Stimulated activated naive CD8-positive, alpha-beta T cell treated with anti-CD3 and anti-CD28 coated beads, Interleukin-15, Interleukin-2, amounts not matched to agents 100 ng/mL and 50 ng/mL, for 24 hours (primary cell): ENCODE measurements around the gene RFTN1.
A peak's percentile ranks its signal among the peaks of the same experiment; 100 is the strongest.
"Not testable (repeated sequence)": the region's sequence is repeated elsewhere in the genome, so short reads cannot be mapped to it uniquely, and the experiment has no call there.

ENCODE experiments used
- H3K27ac Mint-ChIP-seq: one replicate; pipeline ENCODE4 v1.8.0; 2021; ENCODE audit warnings: mild to moderate bottlenecking, mixed read lengths
- H3K27me3 Mint-ChIP-seq: one replicate; pipeline ENCODE4 v1.8.0; 2021; ENCODE audit warnings: mixed read lengths
- H3K36me3 Mint-ChIP-seq: one replicate; pipeline ENCODE4 v1.8.0; 2021; ENCODE audit warnings: low read depth, mixed read lengths
- H3K4me1 Mint-ChIP-seq: one replicate; pipeline ENCODE4 v1.8.0; 2021; ENCODE audit warnings: low read depth, mixed read lengths
- H3K4me3 Mint-ChIP-seq: one replicate; pipeline ENCODE4 v1.8.0; 2021; ENCODE audit warnings: mild to moderate bottlenecking, mixed read lengths
- H3K9me3 Mint-ChIP-seq: one replicate; pipeline ENCODE4 v1.8.0; 2021; ENCODE audit warnings: mixed read lengths

Gene RFTN1

DNA sequence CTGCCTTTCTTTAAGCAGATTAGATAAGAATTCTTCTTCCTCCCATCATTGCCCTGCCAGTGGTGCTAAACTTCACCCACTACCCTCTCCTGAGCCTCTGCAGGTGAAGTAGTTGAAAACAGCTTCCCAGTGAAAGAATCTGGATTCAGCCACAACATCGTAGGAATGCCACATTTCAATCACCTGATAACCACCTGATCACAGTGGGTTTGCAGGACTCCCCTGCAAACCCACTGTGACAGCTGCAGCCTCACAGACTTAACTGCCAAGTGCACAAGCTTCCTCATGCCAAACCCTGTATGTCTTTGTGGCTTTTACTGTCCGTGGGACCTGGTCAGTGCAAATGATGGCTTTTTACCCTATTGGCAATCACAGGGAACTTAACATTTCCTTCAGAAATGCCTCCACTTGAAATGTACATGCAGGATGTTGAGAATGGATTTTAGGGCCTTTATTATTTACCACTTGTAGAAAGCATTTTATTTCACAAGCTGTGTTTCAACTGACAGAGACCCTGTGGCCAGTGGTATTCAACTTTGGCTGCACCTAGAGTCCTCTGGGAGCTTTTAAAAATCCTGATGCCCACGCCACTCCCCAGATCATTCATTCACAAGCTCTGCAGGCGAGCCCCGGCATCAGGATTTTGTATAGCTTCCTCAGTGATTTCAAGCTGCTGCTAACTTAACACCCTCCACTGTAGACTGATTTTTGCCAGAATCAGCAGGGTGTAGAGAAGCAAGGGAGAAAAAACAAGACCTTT lies 199.4 kb downstream of the RFTN1 start:
- peaks cover 67% of the 10 kb centered on the region for H3K36me3 Mint-ChIP-seq
- peak overlapping the region; percentile 77 for H3K27ac Mint-ChIP-seq
- no peaks in the 10 kb centered on the region for H3K27me3 Mint-ChIP-seq
- H3K4me1 Mint-ChIP-seq = peaks cover 95% of the 10 kb centered on the region
- no peak overlapping the region for H3K4me3 Mint-ChIP-seq
- no peaks in the 10 kb centered on the region for H3K9me3 Mint-ChIP-seq

DNA sequence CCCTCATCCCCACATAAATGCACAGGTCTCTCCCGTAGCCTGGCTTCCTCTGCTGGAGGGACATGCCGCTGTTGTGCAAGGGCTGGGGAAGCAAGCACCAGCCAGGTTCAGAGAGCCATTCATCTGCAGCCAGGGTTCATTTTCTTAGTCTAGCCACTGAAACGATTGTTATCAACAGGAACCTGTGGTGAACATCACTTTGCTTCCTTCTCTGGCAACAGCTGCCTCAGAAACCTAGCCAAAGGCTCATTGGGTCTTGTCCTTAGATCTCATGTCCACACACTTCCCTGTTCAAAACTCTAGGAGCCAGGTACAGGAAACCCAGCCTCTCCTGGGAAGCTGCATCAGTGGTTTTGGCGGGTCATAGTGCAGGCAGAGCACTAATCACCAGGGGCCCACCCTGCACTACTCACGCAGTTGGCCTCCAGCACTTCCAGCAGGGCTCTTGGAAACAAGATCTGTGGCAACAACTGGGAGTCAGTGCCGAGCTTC lies 201.5 kb downstream of the RFTN1 start:
- no peaks in the 10 kb centered on the region for H3K9me3 Mint-ChIP-seq
- H3K4me1 Mint-ChIP-seq = peaks cover 95% of the 10 kb centered on the region
- H3K36me3 Mint-ChIP-seq = peaks cover 67% of the 10 kb centered on the region
- no peaks in the 10 kb centered on the region for H3K27me3 Mint-ChIP-seq
- H3K27ac Mint-ChIP-seq = peak overlapping the region; percentile 93
- peak overlapping the region; percentile 31 for H3K4me3 Mint-ChIP-seq

DNA sequence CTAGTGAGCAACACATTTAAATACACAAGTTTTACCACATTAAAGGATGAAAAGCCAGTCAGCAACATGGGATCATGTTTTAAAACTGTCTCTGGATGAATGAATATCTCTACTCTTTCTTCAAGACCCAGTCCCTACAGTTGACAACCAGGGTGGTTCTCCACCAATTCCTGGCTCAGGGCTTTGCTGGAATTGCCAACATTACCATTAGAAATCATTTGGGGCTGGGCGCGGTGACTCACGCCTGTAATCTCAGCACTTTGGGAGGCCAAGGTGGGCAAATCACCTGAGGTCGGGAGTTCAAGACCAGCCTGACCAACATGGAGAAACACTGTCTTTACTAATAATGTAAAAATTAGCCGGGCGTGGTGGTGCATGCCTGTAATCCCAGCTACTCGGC lies 203.0 kb downstream of the RFTN1 start:
- not testable (repeated sequence) for H3K9me3 Mint-ChIP-seq, H3K27me3 Mint-ChIP-seq
- Mint-ChIP-seq H3K4me3 (peak overlapping the region; percentile 73), H3K4me1 (peaks cover 95% of the 10 kb centered on the region), H3K27ac (peak overlapping the region; percentile 91), H3K36me3 (peaks cover 65% of the 10 kb centered on the region)

DNA sequence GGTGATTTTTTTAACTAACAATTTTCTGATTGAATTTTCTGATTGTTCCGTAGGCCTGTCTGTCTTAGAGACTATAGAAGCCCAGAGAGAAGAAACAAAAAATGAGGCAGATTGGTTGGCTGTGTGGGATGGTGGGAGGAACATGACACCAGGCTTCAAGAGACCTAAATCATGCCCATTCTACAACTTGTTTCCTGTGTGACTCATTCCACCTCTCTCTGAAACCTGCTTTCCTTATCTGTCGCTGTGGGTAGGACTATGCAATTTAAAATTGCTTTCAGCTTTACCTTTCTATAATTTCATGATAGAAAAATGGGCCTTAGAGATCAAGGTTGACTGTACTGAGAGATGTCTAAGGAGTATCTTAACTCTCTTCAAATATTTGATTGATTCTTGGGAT lies 203.9 kb downstream of the RFTN1 start:
- H3K9me3 Mint-ChIP-seq = no peaks in the 10 kb centered on the region
- no peaks in the 10 kb centered on the region for H3K27me3 Mint-ChIP-seq
- H3K4me3 Mint-ChIP-seq = peak overlapping the region; percentile 73
- peaks cover 65% of the 10 kb centered on the region for H3K36me3 Mint-ChIP-seq
- H3K27ac Mint-ChIP-seq = peak overlapping the region; percentile 91
- peaks cover 95% of the 10 kb centered on the region for H3K4me1 Mint-ChIP-seq

DNA sequence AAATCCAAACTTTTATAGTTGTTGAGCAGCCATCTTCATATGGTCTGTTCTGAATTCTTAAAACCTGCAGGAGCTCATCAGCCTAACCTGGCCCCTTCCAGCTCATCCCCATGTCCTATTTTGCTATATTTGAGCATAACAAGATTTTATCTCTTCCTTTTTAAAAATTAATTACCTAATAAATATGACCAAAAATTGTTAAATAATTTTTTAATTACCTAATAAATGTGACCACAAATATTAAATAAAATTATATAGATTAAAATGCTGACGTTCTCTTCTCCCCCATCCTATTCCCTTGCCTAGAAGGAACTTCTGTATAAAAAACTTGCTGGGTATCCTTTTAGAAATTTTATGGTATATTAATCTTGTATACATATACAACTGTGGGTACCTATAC lies 204.8 kb downstream of the RFTN1 start:
- Mint-ChIP-seq H3K4me1 (peaks cover 95% of the 10 kb centered on the region), H3K27me3 (no peaks in the 10 kb centered on the region), H3K36me3 (peaks cover 62% of the 10 kb centered on the region), H3K4me3 (no peak overlapping the region), H3K27ac (peak overlapping the region; percentile 77), H3K9me3 (no peaks in the 10 kb centered on the region)

DNA sequence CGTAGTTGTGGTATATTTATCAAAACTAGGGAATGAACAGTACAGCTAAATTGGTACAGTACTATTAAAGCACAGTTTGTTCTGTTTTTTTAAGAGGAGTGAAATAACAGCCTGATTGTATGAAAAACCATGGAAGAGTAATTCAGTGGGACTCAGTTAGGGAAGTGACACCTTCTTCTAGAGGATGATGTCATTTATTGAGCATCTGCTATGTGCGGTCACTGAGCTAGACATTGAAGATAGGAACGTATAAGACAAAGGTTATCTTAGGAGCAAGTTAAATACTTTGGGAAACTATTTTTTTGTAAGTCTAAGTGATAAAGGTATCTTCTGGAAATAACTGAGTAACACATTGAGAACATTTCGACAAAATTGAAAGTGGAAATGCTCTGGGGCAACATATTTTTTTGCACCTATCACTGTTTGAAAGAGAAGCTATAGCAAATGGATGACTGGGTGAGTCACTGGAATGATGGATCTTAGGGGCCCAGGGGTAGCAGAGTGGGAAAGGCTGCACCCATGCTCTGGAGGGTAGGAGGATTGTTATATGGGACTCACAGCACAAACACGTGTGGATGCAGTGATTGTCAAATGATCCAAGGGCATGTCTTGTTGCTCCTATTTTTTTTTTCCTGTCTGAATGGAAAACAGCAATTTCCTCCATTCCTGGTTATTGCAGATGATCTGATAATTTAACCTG lies 205.5 kb downstream of the RFTN1 start:
- Mint-ChIP-seq H3K27ac (peak overlapping the region; percentile 77), H3K36me3 (peaks cover 63% of the 10 kb centered on the region), H3K9me3 (no peaks in the 10 kb centered on the region), H3K4me1 (peaks cover 95% of the 10 kb centered on the region), H3K27me3 (no peaks in the 10 kb centered on the region), H3K4me3 (peak overlapping the region; percentile 22)

DNA sequence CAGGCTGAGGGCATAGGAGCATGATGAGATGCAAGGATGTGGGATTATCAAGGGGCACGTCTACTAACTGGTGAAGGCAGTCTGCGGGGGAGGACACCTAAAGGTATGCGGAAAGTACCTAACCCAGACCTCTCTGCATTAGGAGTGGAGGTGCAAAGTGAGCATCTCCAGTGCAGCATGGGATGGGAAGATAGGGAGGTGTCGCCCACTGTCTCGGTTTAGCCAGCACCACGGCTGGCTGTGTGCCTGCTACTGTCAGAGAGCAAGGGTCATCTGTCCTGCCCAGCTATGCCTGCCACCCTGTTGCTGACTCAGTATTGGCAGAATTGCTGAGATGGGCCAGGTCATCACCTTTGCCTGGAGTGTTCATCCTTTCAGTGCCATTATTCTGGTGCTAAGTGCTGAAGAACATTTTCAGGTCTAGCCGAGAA lies 208.4 kb downstream of the RFTN1 start:
- Mint-ChIP-seq H3K4me1 (peaks cover 99% of the 10 kb centered on the region), H3K27ac (peak overlapping the region; percentile 83), H3K4me3 (peak overlapping the region; percentile 59), H3K27me3 (no peaks in the 10 kb centered on the region), H3K36me3 (peaks cover 69% of the 10 kb centered on the region), H3K9me3 (no peaks in the 10 kb centered on the region)

DNA sequence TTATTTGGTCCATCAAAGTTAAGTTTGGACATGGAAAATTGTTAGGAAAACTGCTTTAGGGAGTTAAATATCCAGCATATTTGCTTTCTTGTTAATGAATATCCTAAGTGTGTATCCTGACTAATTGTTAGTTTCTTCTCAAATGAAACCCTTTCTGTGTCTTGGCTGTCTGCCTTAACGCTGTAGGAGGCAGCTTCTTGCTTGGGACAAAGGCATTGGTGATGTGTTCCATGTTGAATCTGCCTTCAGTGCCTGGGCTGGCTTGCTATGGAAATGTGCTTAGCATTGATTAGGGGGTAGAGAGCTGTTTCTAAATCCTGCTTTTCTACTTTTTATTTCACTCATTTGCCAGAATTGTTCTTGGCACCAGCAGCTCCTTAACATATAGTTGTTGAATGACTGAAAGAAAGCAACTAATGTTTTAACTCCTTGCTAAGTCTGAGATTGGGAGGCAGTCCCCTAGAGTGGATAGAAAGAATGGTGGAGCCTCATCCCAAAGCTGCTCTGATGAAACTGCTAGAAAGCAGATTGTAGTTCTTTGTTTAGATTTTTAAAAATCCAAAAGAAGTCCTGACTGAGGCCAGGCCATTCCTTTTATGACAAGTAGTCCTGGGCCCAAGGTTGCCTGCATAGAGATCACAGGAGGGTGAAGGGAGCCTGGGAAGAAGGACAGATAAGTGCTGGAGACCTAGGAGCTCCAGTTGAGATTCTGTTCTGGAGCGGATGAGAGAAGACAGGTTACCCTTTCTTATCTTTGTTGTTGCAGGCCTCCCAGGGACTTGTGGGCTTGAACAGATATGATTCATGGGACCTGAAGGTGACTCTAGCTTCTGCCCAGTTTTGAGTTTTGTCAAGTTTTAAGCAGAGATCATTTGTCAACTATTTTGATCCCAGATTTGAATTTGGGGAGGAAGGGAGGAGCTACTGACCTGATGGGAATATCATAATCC lies 209.2 kb downstream of the RFTN1 start:
- H3K4me3 Mint-ChIP-seq = peak overlapping the region; percentile 59
- no peaks in the 10 kb centered on the region for H3K9me3 Mint-ChIP-seq
- peak overlapping the region; percentile 83 for H3K27ac Mint-ChIP-seq
- peaks cover 66% of the 10 kb centered on the region for H3K36me3 Mint-ChIP-seq
- H3K27me3 Mint-ChIP-seq = no peaks in the 10 kb centered on the region
- peaks cover 99% of the 10 kb centered on the region for H3K4me1 Mint-ChIP-seq

DNA sequence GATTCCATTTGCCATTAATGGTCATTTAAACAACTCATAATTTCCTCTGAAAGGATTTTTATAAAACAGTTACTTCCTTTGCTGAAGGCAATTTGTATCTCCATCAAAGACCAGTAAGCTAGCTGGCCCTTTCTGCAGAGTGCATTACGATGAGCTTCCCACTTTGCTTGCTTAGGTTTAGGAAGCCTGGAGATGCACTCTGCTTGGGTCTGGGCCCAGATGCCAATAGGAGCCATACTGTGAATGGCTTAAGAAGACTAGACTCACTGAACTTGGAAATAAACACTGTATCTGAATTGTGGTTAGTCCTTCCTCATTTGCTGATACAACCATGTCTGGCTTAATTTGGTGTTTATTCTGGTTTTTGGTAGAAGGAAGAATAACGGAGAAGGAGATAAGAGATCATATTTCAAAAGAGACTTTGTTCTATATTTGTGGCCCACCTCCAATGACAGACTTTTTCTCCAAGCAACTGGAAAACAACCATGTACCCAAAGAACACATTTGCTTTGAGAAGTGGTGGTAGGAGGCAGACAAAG lies 210.4 kb downstream of the RFTN1 start:
- no peaks in the 10 kb centered on the region for H3K9me3 Mint-ChIP-seq
- H3K27me3 Mint-ChIP-seq = no peaks in the 10 kb centered on the region
- peaks cover 72% of the 10 kb centered on the region for H3K36me3 Mint-ChIP-seq
- H3K4me3 Mint-ChIP-seq = peak overlapping the region; percentile 38
- peak overlapping the region; percentile 78 for H3K27ac Mint-ChIP-seq
- peaks cover 100% of the 10 kb centered on the region for H3K4me1 Mint-ChIP-seq

DNA sequence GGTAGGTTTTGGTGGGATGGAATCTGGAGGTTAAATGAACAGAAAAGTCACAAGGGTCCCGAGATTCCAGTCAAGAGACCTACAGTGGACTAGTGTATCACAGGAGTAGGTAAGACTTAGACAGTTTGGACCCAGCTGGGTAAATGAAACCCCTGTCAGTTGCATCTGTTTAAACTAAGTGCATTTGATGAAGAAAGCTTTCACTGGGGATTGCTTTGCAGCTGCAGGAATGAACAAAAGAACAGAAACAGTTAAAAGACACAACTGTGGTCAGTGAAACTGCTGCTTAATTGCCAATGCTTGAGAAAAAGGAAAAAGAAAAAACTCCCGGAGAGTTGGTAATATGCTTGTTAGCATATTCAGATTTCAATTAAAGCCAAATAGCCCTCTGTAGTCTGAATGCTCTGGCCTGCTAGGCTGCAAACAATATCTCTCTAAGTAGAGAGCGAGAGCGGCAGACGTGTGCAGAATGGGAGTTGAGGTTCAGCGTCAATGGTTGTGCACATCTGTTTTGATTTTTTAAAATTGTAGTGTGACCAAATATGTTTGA lies 211.3 kb downstream of the RFTN1 start:
- Mint-ChIP-seq H3K4me3 (peak overlapping the region; percentile 78), H3K27ac (peak overlapping the region; percentile 92), H3K9me3 (no peaks in the 10 kb centered on the region), H3K4me1 (peaks cover 100% of the 10 kb centered on the region), H3K36me3 (peaks cover 73% of the 10 kb centered on the region), H3K27me3 (no peaks in the 10 kb centered on the region)

DNA sequence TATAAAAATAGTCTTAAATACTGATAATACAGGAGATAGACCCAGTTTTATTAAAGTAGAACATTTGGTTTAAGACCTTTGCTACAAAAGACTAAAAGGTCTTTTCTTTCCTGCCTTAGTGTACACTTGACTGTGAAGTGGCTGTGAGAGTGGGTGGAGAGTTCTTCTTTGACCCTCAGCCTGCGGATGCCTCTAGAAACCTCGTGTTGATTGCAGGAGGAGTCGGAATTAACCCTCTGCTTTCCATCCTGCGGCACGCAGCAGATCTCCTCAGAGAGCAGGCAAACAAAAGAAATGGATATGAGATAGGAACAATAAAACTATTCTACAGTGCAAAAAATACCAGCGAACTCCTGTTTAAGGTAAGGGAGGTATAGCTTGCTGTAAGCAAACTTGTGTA lies 212.0 kb downstream of the RFTN1 start:
- Mint-ChIP-seq H3K27ac (peak overlapping the region; percentile 92), H3K27me3 (no peaks in the 10 kb centered on the region), H3K36me3 (peaks cover 73% of the 10 kb centered on the region), H3K9me3 (no peaks in the 10 kb centered on the region), H3K4me3 (peak overlapping the region; percentile 78), H3K4me1 (peaks cover 100% of the 10 kb centered on the region)

DNA sequence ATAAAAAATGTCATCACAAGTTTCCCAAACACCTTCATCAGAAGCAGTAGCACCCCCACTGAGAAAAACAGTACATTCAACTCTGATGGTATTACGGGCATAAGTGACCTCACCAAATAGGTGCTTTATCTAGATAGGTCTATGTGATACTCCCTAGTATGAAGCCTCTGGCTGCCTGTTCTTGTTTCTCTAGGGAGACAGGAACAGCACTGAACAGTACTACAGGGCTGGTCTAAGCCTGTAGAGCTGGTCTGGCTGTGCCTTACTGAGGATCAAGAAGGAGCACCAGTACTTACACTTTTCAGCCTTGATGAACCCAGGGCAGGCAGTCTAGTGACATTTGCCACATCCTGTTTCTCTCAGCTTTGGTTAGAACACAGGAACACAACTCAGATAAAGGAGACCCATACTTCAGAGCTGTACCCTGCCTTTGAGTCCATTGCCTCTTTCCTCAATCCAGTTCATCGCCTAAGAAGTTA lies 212.6 kb downstream of the RFTN1 start:
- Mint-ChIP-seq H3K4me3 (peak overlapping the region; percentile 78), H3K4me1 (peaks cover 100% of the 10 kb centered on the region), H3K9me3 (no peaks in the 10 kb centered on the region), H3K36me3 (peaks cover 73% of the 10 kb centered on the region), H3K27ac (peak overlapping the region; percentile 92), H3K27me3 (no peaks in the 10 kb centered on the region)

DNA sequence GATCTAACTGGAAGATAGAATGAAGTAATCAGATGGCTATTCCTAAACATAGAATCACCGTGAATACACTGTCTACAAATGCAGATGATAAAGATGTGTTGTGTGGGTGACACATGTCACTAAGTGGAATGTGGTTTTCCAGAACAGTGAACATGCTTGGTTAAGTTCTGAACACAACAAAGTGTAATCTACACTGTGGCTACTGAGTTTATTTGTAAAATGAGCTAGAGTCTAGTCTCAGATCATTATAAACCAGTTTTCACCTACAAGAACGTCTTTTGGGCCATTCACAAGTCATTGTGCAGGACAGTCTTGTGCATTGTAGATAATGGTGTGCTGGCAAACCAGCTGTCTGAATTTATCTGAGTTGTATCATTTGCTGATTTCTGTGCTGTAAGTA lies 213.2 kb downstream of the RFTN1 start:
- Mint-ChIP-seq H3K36me3 (peaks cover 75% of the 10 kb centered on the region), H3K27ac (peak overlapping the region; percentile 92), H3K27me3 (no peaks in the 10 kb centered on the region), H3K9me3 (no peaks in the 10 kb centered on the region), H3K4me1 (peaks cover 100% of the 10 kb centered on the region), H3K4me3 (peak overlapping the region; percentile 78)

DNA sequence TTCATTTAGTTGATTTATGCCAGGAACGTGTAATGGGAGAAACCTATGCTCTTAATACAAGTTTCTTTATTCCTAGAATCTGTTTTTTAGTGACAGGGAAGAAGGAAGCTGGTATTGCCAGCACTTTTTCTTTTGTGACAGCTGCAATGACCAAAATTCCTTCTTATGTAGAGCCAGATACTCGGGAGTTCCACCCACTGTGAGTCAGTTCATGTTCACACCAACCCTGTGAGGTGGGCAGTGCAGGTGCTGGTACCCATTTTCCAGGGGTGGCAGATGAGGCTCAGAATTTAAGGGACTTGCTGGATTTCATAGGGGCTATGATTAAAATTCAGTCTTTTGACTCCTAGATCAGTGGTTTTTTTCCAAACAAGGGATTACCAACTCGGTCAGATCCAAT lies 213.8 kb downstream of the RFTN1 start:
- Mint-ChIP-seq H3K9me3 (no peaks in the 10 kb centered on the region), H3K4me3 (peak overlapping the region; percentile 53), H3K27me3 (no peaks in the 10 kb centered on the region), H3K27ac (peak overlapping the region; percentile 92), H3K36me3 (peaks cover 78% of the 10 kb centered on the region), H3K4me1 (peaks cover 100% of the 10 kb centered on the region)
